Stimulated activated CD8-positive, alpha-beta memory T cell treated with anti-CD3 and anti-CD28 coated beads, Interleukin-7, amount 100 ng/mL, for 24 hours (primary cell): Measurements from ENCODE around the gene TADA2A.

Experiments
- DNase-seq: peaks from one replicate; pipeline ENCODE4 v3.0.0-alpha.2; 2020; ENCODE audit warnings: low read depth

Gene TADA2A

DNA sequence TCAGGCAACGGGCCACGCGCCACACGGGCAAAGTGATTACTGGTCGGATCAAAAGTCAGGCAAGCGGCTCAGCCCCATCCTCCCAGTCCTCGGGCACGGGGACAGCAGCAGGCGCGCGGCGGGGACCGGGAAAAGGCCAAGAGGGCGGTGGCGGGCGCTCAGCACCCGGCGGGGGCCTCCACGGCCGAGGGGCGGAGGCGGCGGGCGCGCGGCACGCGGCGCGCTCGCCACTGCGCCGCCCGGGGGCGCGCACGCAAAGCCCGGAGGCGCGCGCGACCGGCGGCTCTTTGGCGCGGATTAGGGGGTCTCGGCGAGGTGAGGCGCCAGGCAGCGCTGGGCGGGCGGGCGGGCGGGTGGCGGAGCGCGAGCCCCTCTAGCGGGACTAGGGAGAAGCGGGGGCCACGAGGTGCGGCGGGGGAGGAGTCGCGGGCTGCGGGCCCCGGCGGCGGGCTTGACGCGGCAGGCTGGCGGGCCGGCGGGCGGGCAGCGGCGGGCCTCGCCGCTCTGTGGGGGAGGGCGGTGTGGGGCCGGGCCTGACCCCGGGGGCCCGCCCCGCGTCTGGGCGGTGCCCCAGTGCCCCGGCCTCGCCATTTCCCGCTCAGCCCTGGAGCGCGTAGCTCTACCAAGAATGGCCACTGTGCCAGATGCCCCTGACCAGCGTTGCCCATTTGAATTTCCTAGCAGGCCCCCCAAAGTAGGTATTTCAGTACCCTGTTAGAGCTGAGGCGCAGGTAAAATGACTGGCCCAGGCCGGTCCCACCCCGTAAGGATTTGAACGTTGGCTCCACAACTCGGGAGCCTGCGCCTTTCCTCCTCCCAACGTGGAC lies at the start of gene TADA2A, which contains the start of gene ACACA:
Gene TADA2A (plus strand): TSS at position 252 of the 827 bp plus-strand sequence. CDS start 4,480 bp downstream, outside the sequence.
Gene ACACA (minus strand): TSS at position 202 of the 827 bp plus-strand sequence. CDS start 537 bp downstream, outside the sequence.
- DNase-seq, result peak; percentile 59

- peak; percentile 15 for DNase-seq
Observed at GRCh38 chr17:37358098-37358829, 48.4 kb upstream of the TADA2A start.

DNA sequence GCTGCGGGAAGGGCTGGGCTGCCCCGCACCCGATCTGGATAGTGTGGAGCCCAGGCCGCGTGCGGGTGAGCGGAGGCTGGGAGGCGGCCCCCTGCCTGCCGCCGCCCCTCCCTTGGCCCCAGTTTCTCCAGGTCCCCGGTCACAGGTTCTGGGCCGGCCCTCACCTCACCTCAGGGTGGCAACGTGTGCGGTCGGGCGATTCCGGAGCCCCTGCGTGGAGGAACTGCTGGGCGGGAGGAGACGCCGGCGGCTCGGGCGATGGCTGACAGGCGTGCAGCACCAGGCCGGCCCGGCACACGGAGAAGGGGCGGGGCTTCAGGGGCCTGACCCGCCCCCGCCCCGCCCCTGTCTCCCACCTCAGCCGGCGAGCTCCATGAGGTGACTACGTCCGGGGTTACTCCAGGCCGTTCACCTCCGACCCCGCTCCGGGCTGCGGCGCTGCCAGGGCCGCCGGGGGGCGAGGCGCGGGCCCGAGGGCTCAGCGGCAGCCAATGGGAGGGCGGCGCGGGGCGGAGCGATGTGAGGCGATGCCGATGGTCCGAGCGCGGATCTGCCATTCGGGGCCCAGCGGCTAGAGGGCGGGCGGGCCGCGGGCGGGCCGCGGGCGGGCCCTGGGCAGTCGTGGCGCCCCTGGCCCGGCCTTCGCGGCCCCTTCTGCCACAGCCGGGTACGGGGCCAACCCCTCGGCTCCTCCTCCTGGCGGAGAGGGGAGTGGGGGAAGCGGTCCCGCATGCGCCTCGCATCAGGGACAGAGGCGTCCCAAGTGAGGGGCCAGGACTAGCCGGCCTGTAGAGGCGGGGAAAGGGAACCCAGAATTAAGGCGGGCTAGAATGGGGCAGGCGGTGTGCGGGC lies 47.6 kb upstream of the TADA2A start:
- DNase-seq, result peak; percentile 76

- no peak for DNase-seq
Observed at GRCh38 chr17:37359682-37360188, 47.0 kb upstream of the TADA2A start.

DNA sequence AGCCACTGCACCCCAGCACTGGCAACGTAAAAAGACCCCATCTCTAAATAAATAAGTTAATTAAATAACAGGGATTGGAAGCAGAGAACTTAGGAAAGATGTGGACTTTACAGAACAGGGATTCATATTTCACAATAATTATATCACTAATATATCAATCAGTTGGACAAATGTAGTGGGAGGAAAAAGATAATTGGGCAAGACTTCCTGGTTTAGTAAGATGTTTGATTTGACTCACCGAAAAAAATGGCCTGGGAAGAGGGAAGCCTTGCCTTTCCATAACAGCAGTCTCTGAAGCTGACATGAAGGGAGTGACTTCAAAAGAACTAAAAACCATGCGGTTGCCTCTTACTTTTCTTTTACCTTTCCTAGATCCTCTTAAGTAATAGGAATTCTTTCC lies 46.1 kb upstream of the TADA2A start:
- DNase-seq, result no peak

DNA sequence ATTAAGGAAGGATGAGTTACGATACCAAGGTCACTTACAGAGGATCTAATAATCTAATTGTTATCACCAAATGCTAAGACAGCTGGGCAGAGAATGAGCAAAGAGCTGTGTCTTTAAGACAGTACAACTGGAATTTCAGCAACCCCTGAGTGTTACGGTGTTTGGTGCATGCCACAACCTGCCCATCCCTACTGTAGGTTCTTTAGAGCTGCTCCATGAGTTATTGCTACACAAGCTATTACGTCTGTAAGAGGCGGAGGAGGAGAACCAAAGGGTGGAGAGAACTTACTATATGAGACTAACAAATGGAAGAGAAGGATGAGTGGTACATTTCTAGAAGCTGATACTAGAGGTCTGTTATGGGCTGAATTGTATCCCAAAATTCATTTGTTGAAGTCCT lies 45.1 kb upstream of the TADA2A start:
- no peak for DNase-seq

GRCh38 chr17:37365589-37365988 lies 41.1 kb upstream of the TADA2A start:
- DNase-seq, result no peak

GRCh38 chr17:37368577-37368976 lies 38.1 kb upstream of the TADA2A start:
- DNase-seq, result no peak

DNA sequence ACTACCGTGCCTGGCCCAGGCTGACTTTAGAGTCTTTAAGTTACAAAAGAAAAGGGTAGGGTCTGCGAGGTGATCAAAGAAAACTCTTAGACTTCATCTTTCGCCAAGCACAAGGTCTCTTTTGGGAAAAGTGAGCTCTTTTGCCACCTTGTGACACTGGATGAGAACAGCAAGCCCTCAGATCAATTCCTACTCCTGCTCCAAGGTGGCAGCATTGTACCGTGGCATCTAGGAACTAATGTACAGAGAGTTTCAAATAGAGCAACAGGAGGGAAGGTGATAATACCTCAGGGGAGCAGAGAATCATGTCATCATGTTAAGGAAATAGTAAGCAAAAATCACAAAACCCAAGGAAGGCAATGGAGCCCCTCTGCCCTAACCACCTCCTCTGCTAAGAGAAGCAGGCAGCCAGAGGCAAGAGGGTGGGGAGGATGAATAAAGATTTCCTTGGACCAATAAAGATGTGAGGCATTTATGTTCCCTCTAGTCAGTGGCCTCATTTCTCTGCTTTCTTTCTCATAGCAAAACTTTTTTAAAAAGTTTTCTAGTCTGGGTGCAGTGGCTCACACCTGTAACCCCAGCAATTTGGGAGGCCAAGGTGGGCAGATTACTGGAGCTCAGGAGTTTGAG lies 33.0 kb upstream of the TADA2A start:
- peak; percentile 23 for DNase-seq

GRCh38 chr17:37375706-37376105 lies 31.0 kb upstream of the TADA2A start, which contains the start of gene C17orf78:
Gene C17orf78, plus strand, starts transcription at chr17:37375985. Its CDS starts 108 bp downstream, at chr17:37376093.
- no peak for DNase-seq

GRCh38 chr17:37382056-37382455 lies 24.6 kb upstream of the TADA2A start:
- DNase-seq, result no peak

DNA sequence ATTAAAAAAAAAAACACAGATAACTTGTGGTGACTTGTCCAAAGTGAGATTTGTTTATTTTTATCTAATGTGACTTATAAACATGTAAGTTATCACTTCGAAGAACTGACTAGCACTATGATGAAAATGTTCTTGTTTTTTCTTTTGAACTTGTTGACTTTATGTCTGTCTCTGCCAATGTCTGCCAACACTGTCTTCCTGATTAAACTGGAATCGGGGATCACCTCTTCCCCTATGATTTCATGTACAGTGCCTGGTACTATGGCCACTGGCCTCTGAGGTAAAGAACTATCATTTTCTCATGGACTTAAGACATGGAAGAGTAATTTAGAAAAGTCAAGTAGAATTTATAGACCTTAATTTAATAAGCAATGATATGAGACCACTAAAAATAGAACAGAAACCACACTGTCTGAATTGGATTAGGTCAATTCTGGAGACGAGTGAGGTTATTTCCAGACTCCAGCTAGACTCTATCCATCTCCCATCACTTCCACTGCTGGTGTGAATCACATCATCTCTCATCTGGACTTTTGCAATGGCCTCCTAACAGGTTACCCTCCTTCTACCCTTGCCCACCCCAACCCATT lies 22.0 kb upstream of the TADA2A start:
- no peak for DNase-seq

- DNase-seq, result no peak
Observed at GRCh38 chr17:37385474-37385990, 21.2 kb upstream of the TADA2A start.

- no peak for DNase-seq
Observed at GRCh38 chr17:37386462-37386861, 20.2 kb upstream of the TADA2A start.

GRCh38 chr17:37388266-37388665 lies 18.4 kb upstream of the TADA2A start:
- DNase-seq, result no peak

GRCh38 chr17:37389160-37389559 lies 17.5 kb upstream of the TADA2A start:
- no peak for DNase-seq

- DNase-seq, result no peak
Observed at GRCh38 chr17:37391146-37391545, 15.5 kb upstream of the TADA2A start.

GRCh38 chr17:37392024-37392590 lies 14.6 kb upstream of the TADA2A start:
- no peak for DNase-seq

- DNase-seq, result no peak
Observed at GRCh38 chr17:37393352-37393751, 13.3 kb upstream of the TADA2A start.

GRCh38 chr17:37399265-37399803 lies 7.4 kb upstream of the TADA2A start:
- DNase-seq, result no peak
